ENCODE measurements around the gene NOL4L.
A peak's percentile ranks its signal among the peaks of the same experiment; 100 is the strongest.

Gene NOL4L

GRCh38 chr20:32460683-32461320 lies 124.3 kb downstream of the NOL4L start:
- DNase-seq = no peak

GRCh38 chr20:32460231-32460630 lies 124.9 kb downstream of the NOL4L start:
- DNase-seq = no peak

- DNase-seq = no peak
Observed at GRCh38 chr20:32458837-32459220, 126.3 kb downstream of the NOL4L start.

GRCh38 chr20:32458061-32458836 lies 126.9 kb downstream of the NOL4L start:
- DNase-seq = peak in 2 of 58 donors; percentile 17 to 25

- peak in 54 of 58 donors; percentile 22 to 88 (median 73) for DNase-seq
Observed at GRCh38 chr20:32457479-32457986, 127.6 kb downstream of the NOL4L start.

GRCh38 chr20:32456869-32457478 lies 128.2 kb downstream of the NOL4L start:
- peak in 39 of 58 donors; percentile 17 to 83 (median 54) for DNase-seq

GRCh38 chr20:32455901-32456701 lies 129.0 kb downstream of the NOL4L start:
- DNase-seq = no peak

- DNase-seq = no peak
Observed at GRCh38 chr20:32455171-32455900, 129.8 kb downstream of the NOL4L start.

GRCh38 chr20:32454164-32455145 lies 130.7 kb downstream of the NOL4L start:
- DNase-seq = no peak

GRCh38 chr20:32453467-32454163 lies 131.5 kb downstream of the NOL4L start:
- no peak for DNase-seq

GRCh38 chr20:32452776-32453466 lies 132.2 kb downstream of the NOL4L start:
- DNase-seq = no peak

- DNase-seq = peak in 2 of 58 donors; percentile 12 to 47
Observed at GRCh38 chr20:32451682-32452461, 133.3 kb downstream of the NOL4L start.

GRCh38 chr20:32451340-32451681 lies 133.8 kb downstream of the NOL4L start:
- no peak for DNase-seq

GRCh38 chr20:32450484-32451061 lies 134.6 kb downstream of the NOL4L start:
- no peak for DNase-seq

GRCh38 chr20:32449890-32450401 lies 135.2 kb downstream of the NOL4L start:
- DNase-seq = peak in 9 of 58 donors; percentile 18 to 49 (median 32)

- peak in 3 of 58 donors; percentile 27 to 41 (median 30) for DNase-seq
Observed at GRCh38 chr20:32449057-32449889, 135.9 kb downstream of the NOL4L start.

All from anterior cingulate cortex (tissue), 58 donors.